ENCODE data around the gene PITPNM3. TPM values are rescaled to one million over a fixed set of nuclear protein-coding genes. Genes with fewer than 3 reads are reported as not detected.

Gene PITPNM3
- total RNA-seq, 1 donor, result 0.54 TPM

DNA sequence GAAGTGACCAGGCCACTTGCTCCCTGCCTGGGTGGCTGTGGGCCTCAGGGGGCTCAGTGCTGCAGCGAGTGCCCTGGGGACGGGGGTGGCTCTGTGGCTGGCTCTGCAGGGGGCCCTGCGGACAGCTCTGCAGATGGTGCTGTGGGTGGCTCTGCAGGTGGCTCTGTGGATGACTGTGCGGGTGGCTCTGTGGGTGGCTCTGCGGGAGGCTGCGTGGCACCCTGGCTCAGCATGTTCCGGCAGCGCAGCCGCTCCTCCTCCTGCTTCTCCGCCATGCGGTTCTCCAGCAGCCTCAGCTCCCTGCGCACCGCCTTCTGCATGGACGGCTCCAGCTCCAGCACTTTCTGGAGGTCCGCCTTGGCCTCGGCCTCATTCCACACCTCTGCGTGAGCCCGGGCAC is 130.9 kb downstream of the PITPNM3 start:
- DNase-seq (ENCODE audit: low read depth in 2 of 3, low spot score in 2 of 3), result no peak

DNA sequence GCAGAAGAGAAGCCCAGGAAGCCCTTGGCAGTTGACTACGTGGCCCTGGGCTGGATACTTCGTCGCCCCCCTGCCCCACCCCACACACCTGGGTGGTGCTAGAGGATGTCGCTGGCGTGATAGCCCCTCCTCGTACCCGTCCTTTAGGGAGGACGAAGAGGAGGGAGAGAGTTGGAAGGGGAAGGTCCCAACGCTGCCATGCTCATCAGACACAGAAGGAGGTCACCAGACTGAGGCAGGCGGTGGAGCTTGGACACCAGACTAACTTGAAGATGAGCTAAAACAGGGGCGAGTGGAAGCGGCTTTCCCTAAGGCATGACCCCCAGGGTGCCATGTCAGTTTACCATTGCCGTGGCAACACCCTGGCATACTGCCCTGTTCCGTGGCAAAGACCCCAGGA is 132.4 kb downstream of the PITPNM3 start:
- no peak for DNase-seq (ENCODE audit: low read depth in 2 of 3, low spot score in 2 of 3)

DNA sequence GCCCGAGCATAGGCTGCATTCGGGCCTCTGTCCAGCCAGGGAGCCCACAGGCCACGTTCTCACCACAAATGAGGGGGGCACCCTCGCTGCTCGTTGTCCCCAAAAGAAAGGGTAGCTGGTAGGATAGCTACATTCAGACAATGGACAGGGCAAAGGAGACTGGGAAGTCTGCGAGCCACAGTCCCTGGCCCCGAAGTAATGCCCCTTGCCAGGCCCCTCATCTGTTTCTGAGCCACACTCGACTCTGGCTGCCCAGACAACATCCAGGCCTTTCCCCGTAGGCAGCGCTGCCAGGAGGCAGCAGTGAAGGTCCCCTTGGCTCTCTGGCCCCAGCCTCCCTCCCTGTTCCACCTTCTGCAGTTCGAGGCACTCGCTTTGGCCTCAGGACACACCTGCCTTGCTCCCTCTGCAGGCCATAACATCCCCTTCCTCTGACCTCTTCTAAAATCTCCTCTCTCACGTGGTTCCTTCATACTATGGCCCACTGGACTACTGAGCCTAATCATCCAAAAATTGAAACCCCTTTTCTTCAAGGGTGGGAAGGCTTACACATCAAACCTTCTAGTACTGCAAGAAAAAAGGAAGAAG is 133.6 kb downstream of the PITPNM3 start:
- no peak for DNase-seq (ENCODE audit: low read depth in 2 of 3, low spot score in 2 of 3)

DNA sequence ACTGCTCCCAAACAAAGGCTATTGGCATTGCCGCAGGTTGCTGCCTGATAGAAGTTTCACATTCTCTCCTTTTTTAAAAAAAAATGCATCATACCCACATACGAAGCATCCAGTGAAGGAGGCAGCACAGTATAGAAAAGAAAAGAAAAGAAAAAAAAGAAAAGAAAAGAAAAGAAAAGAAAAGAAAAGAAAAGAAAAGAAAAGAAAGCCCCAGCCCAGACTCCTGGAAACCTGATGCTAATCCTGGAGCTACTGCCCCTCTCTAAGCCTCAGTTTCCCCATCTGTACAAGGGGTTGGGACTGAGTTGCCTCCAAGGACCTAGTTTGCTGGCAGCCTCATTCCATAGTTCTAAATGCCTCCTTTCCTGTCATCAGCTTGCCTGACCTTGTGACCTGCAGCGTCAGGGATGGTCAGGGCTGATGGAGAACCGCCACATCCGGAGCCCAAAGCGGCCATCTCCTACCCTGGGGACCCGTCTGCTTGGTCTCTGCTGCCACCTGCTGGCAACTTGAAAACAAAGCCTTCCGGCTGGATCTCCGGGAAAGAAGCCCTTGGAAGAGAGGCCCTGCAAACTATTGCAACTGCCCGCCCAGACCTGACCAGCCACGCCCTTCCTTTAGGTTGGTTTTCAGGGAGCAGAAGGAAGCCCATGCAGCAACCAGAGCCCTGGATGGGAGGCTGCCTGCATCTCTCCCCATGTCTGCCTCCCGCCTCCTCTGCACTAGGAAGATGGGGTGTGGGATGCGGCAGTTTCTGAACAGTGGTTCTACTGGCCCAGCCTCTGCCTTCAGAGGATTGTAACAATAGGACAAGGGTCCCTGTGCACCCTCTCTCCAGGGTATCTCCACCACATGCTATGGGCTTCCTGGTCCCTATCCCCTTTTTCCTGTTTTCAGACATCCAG is 134.4 kb downstream of the PITPNM3 start:
- DNase-seq (ENCODE audit: low read depth in 2 of 3, low spot score in 2 of 3), result peak; percentile 46 to 70 (median 59)

DNA sequence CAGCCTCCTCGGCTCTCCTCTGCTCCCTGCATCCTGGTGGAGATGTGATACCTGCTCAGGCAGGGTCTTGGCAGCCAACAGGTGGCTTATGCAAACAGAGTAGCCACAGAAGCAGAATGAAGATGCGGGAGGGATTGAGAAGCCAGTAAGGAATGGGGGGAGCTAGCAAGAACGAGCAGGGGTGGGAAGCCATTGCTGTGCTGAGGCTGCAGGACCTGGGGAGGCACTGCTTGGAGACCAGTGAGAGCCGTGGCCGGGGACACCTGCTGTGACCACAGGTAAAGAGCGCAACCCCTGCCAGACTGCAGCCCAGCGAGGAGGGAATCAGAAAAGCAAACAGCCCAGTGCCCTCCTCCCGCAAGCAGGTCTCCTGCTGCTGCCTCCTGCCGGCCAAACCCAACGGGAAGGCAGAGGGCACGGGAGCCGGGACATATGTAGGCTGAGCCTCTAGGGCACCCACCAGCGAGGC is 136.1 kb downstream of the PITPNM3 start:
- peak in 1 of 3 donors; percentile 51 for DNase-seq (ENCODE audit: low read depth in 2 of 3, low spot score in 2 of 3)

DNA sequence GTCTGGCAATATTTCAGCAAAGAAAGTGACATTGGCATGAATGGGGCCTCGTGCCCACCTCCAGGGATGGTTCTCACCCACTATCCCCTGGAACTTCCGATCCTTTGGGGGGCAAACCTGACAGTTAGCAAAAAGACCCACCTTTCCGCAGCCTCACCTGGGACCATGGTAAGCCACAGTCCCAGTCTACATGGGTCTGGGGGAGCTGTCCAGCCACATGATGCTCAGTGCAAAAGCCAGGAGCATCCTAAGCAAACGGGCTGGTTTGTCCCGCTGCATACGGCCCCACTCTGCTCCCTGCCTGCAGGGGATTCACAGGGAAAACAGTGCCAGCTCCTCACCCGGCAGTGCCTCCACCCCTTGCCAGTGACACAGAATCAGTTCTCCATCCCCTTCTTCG is 140.7 kb downstream of the PITPNM3 start:
- DNase-seq (ENCODE audit: low read depth in 2 of 3, low spot score in 2 of 3), result no peak

DNA sequence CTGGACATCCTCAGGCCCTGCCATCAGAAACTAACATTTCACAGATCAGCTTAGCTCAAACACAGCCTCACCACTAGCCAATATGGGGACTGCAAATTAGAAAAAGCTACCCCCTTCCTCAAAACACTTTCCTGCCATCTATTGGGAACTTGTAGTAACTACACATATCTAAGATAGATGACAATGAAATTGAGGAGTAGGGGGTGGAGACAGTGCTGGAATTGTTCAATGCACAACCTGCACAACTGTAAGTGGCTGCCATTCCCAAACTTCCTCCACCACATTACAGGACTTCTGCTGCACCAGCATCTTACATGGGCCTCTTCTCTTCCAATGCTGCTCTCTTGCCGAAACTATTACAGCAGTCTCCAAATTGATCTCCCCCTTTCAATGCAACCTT is 143.3 kb downstream of the PITPNM3 start:
- peak in 2 of 3 donors; percentile 12 to 60 for DNase-seq (ENCODE audit: low read depth in 2 of 3, low spot score in 2 of 3)

DNA sequence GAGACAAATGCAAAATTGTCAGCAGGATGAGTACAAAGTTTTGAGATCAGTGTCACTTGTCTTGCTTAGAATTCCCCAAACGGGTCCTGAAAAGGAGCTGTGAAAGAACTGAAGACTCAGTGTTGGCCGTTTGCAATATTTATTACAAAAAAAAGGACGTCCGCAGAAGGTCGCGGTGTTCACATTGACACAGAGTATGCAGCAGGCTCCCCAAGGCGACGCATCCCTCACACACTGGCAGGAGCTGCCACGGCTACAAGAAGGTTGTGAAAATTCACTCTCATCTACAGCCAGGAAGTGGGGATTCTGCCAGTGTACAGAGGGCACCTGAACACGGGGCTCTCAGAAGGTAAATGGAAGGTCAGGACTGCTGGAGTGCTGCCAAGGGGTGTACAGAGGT is 147.6 kb downstream of the PITPNM3 start:
- no peak for DNase-seq (ENCODE audit: low read depth in 2 of 3, low spot score in 2 of 3)

DNA sequence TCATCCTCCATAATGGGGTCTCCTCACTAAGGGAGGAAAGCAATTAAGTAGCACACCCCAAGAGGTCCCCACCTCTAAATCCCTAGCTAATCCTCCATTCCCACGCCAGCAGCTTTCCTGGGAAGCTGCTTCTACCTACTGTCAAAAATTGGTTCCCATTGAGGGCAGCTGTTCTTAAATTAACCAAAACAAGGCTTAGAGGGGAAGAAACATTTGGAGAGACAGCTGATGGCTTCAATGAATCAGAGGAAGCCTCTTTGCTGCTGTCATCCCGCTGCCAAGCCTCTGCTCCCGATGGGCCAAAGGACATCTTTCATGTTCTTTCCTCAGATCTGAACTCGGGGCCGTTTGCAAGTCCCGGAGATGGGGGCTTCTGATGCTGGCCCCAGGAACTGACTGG is 148.1 kb downstream of the PITPNM3 start:
- DNase-seq (ENCODE audit: low read depth in 2 of 3, low spot score in 2 of 3), result no peak

DNA sequence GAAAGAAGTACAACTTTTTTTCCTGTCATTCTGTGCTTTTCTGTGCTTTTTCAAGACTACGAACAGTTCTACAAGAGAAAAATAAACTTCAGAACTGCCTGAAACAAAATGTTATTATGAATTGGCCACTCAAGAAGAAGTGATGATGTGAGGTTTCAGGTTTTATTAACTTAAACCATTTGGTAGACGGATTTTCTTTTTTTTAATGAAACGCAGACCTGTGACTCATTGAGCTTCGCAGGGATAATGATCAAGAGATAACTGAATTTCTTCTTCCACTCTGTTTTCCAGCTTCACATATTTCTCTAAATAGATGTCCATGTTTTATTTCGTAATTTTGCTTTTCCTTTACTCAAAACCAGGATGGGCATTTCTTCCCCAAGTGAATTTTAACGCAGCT is 154.1 kb downstream of the PITPNM3 start:
- no peak for DNase-seq (ENCODE audit: low read depth in 2 of 3, low spot score in 2 of 3)

Small RNAs within 50 kb of the gene (small RNA-seq; reads per million reads assigned to genes)
- gene RF00017, result not detected
- not detected for gene RNA5SP435

Other genes with a start within 250 kb of the PITPNM3 start
- not detected for gene AIPL1, start 121.4 kb downstream of the PITPNM3 start, total RNA-seq
- 0.54 TPM for gene PIMREG, start 112.1 kb downstream of the PITPNM3 start, total RNA-seq
- 10.8 TPM for gene KIAA0753, start 84.2 kb upstream of the PITPNM3 start, total RNA-seq
- gene TXNDC17, start 84.5 kb upstream of the PITPNM3 start, total RNA-seq, result 60.3 TPM
- gene MED31, start 95.0 kb upstream of the PITPNM3 start, total RNA-seq, result 4.6 TPM
- 1.6 TPM for gene C17orf100, start 95.2 kb upstream of the PITPNM3 start, total RNA-seq
- gene SLC13A5, start 156.8 kb upstream of the PITPNM3 start, total RNA-seq, result under 0.01 TPM
- 72.7 TPM for gene XAF1, start 199.5 kb upstream of the PITPNM3 start, total RNA-seq
- 0.81 TPM for gene FBXO39, start 219.7 kb upstream of the PITPNM3 start, total RNA-seq

Measured in hematopoietic multipotent progenitor cell (in vitro differentiated cells).